Measurements from ENCODE around the gene UBE2Q1.
"Not testable (repeated sequence)": the region's sequence is repeated elsewhere in the genome, so short reads cannot be mapped to it uniquely, and the experiment has no call there.

Gene UBE2Q1

DNA sequence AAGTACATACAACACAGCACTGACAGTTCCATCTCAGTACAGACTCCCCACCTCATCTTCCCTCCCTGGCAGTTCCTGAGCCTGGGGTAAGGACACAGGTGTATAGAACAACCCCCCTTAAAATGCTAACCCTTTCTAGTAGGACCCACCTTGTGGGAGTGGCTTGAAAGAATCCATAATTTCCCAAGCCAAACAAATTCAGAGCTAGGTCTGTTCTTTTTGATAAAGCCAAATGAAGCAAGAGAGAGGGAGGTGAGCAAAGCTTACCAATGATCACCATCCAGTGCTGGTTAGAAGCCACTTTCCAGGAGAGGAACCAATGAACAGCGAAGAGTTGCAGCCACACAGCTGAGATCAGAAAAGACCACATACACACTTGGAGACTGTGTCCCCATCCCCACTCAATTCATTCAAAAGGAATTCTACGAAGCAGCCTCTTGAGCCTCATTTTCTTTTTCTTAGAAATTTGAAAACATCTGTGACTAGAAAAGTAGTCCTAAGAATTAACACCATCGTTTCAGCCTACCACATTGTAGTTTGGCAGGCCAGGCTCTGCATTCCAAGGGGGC, 9.2 kb downstream of the UBE2Q1 start:
- DNase-seq = no peak

DNA sequence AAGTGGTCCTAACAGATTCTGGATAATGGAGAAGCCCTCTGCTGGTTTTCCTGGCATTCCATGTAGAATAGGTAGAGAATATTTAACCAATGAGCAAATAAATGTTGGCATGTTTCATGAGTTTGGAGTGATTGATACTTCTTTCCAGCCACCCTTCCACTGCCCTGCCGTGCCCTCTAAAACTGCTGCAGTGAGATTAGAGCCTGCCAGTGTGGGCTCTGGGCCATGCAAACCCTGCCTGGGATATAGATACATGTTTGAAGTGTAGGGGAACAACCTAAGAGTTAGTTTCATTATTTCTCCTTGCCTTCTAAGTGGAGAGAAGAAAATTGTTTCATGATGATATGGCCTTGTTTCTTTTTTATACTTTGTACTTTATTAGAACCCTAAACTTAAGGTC, 10.4 kb downstream of the UBE2Q1 start:
- DNase-seq = no peak

DNA sequence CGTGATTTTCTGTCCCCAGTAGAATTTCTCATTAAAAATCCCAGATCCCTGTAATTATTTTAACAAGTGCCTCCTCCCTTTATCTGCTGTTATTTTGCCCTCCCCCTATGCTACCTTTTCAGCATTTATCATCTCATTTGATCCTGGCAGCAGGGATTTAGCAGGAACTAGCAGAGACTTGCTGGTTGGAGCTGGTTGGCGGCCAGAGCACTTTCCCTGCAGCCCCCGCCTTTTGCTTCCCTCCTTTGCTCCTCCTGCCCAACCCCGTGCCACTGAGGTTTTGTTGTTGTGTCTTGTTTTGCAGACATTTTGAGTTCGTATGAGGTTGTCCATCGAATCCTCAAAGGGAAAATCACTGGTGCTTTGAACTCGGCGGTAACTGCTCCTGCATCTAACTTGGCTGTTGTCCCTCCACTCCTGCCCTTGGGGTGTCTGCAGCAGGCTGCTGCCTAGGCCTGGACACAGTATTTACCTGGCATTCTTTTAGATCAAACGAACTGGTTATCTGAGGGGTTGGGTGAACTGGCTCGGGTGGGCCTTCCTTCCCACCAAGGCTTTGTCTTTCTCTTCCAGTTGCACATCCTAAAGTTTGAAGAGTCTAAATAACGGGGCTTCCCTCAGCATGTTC, 11.2 kb downstream of the UBE2Q1 start:
- no peak for DNase-seq

DNA sequence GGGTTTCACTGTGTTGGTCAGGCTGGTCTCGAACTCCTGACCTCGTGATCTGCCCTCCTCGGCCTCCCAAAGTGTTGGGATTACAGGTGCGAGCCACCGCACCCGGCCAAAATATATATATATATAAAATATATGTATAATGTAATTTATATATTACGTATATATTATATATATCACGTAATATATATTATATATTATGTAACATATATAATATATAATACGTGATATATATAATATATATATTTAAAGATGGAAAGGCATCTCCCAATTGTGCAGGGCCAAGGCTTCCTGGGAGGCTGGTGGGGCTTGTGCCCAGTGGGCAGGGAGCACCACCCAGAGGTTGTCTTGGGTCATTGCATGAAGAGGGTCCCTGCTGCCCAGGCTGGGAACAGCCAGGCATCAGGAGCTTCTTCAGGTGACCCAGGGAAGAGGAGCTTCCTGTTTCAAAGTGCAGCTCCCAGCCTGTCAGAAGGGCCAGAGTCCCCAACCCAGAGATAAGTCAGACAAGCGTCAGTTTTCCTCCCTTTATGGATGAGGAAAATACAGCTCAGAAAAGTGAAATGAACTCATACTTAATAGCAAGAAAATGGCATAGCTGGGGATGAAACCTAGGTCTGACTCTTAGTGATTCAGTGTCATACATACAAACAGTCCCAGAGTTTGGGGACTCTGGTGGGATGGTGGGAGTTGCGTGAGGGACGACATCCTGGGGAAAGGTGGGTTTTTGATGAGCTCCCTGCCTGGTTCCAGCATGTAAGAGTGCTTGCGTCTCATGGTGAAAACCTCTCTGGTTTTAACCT, 12.0 kb downstream of the UBE2Q1 start:
- DNase-seq = peak; percentile 11 to 68 (median 42)

DNA sequence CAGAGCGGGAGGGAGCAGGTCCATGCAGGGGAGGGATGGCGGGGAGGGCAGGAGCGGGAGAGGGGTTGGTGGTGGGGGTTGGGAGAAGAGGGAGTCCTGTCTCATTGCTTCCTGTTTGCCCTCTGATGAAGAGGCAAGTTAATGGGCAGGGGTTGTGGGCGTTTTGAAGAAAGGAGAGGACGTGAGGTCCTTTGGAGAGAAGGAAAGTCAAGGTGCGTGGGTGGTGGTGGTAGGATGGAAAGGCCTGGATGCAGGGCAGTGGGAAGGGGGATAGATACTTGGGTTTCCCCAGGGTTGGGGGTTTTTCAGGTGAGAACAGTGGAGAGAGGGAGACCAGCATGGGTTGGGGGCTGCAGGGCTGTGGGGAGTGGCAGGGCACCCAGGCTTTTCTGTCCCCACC, 17.2 kb downstream of the UBE2Q1 start:
- no peak for DNase-seq

DNA sequence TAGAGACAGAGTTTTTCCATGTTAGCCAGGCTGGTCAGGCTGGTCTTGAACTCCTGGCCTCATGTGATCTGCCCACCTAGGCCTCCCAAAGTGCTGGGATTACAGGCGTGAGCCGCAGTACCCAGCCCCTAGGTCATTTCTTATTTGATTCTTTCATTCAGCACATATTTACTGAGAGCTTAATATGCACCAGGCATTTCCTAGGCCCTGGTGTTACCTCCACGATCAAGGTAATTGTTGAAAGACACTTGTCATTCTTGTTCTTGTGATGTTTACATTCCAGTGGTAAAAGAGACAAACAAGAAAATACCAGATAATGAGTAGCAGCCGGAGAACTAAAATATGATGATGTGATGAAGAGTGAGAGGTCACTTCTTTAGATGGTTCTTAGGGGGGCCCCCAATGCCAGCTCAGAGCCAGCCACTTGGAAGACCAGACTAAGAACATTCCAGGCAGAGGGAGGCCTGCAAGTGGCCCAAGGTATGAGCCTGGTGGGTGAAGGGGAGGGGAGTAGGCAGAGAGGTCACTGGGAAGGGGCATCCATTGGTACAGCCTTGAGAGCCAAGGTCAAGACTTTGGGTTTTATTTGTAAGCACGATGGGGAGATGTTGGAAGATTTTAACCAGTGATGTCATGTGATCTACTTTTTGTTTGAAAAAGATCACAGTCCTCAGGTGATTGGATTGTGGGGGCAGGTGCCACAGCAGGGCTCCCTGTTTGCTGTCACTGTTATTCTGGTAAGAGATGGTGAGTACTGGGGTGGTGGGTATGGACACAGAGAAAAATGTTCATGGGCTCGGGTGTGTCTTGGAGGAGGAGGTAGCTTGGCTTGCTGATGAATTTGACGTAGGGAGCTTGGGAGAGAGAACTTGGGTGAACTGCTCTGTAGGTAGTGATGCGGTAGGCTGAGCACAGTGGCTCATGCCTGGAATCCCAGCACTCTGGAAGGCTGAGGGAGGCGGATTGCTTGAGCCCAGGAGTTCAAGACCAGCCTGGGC, 18.7 kb downstream of the UBE2Q1 start:
- DNase-seq = no peak

DNA sequence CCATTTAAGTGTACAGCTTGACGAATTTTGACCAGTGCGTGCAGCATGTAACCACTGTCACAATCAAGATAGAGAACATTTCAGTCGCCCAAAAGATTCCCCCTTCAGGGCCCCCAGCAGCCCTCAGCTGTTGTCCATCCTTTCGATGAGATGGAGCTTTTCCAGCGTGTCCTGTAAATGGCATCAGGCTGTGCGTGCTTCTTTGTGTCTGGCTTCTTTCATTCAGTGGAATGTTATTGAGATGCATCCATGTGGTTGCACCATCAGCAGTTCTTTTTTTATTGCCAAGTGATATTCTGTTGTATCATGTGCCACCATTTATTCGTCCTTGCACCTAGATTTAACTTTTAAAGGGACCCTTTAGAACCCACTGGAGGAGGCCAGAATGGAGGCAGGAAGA, 21.9 kb downstream of the UBE2Q1 start:
- no peak for DNase-seq

DNA sequence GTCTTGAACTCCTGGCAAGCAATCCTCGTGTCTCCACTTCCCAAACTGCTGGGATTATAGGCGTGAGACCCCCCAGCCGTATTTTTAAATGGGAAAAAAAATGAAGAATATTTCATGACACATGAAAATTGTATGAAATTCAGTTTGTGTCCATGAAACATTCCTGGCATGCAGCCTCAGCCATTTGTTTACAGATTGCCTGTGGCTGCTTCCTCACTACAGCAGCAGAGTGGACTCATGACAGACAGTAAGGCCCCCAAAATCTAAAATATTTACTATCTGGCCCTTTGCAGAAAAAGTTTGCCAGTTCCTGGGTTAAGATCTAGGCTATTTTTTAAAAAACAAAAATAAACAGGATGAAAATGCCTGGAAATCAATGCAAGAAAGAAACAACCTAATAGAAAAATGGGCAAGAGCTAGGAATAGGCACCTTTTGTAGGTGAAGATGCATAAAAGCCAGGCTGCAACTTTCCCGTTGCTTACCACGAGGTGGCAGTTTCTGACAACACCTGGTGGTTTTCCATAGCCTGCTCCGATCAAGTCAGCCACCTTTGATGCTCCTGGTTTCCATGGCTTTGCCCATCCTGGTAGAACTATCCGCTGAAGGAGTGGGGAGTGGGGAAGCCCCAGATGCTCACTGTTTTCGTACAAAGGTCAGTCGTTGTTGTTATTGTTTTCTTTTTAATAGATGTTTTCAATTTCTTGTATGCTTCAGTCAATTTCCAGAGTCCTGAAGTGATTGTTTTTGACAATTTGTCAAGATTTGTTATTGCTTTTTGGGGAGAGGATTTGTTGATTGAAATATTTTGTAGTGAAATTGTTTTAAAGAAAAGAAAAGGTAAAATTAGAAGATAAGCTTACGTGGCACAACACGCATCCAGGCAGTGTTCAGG, 24.3 kb downstream of the UBE2Q1 start:
- peak; percentile 53 to 83 (median 75) for DNase-seq

DNA sequence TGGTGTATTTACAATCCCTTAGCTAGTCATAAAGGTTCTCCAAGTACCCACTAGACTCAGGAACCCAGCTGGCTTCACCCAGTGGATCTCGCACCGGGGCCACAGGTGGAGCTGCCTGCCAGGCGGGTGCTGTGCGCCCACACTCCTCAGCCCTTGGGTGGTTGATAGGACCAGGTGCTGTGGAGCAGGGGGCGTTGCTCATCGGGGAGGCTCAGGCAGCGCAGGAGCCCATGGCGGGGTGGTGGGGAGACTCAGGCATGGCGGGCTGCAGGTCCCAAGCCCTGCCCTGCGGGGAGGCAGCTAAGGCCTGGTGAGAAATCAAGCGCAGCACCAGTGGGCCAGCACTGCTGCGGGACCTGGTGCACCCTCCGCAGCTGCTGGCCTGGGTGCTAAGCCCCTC, 26.5 kb downstream of the UBE2Q1 start:
- not testable (repeated sequence) for DNase-seq

DNA sequence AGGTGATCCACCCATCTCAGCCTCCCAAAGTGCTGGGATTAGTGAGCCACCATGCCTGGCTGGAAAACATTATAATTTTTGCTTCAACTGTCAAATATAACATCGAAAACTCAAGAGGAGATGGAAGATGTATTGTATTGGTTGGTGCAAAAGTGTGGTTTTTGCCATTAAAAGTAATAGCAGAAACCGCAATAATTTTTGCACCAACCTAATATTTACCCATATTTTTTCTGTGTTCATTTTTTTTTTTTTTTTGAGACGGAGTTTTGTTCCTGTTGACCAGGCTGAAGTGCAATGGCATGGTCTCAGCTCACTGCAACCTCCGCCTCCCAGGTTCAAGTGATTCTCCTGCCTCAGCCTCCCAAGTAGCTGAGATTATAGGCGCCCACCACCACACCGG, 29.2 kb downstream of the UBE2Q1 start:
- no peak for DNase-seq

DNA sequence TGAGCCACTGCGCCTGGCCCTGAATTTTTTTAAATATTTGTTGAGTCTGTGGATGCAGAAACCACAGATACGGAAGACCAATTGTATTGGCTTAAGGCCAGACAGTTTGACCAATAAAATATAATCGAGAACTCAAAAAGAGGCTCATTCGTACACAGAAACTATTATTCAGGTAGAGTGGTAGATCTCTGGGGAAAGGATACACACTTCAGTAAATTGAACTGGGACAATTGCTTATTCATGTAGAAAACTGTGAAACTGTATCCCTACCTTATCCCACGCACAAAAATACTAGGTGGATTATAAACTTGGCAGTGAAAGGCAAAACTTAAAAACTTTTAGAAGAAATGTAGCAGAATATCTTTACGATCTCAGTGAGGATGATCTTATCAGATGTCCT, 31.3 kb downstream of the UBE2Q1 start:
- DNase-seq = no peak

DNA sequence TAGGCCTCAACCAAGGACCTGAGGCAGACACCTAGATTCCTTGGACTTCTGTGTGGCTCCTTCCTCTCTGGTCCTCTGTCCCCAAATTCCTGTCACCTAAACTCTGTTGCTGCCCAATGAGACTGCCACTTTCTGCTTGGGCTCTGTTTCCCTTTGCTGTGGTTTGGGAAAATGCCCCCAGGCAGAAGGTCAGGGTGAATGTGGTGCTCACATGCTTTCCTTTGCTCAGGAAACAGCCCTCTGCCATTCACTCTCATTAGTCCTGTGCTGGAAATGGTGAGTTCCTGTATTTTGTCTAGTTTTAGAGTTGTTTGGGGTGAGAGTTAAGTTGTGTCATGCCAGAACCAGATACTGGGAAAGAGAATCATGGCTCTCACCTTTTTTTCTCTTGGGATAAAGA, 33.6 kb downstream of the UBE2Q1 start:
- DNase-seq = no peak

DNA sequence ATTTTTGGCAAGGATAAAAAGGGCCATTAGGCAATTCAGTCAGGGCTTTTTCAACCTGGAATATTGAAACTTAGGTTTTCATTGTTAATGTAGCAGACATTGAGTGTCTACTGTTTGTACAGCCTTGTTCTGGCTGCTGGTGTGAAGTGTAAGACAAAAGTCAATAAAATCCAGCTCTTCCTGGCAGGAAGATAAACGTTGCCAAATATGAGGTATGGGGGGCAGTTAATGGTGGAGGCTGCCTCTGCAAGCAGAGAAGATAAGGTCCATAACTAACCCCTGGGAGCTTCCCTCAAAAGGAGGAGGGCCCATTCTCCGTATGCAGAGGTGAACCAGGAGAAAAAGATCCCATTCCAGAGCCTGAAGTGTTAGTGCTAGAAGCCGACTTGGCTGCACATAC, 36.8 kb downstream of the UBE2Q1 start:
- DNase-seq = no peak

DNA sequence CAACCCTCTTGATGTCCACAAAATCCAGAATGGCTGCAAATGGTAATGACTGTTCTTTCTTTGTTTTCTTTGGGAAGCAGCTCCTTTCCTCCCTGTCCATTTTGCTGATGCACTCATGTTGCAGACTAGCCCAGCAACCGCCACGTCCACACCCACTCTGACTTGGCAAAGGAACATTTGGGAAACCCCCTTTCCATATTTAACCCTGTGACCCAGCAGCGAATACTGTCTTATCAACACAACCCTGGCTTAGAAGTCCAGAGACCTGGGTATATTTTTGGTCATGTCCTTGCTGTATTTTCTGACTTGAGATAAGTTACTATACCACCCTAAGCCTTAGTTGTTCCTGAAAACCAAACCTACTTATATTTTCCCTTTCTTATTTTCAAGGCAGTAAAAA, 38.1 kb downstream of the UBE2Q1 start:
- no peak for DNase-seq

DNA sequence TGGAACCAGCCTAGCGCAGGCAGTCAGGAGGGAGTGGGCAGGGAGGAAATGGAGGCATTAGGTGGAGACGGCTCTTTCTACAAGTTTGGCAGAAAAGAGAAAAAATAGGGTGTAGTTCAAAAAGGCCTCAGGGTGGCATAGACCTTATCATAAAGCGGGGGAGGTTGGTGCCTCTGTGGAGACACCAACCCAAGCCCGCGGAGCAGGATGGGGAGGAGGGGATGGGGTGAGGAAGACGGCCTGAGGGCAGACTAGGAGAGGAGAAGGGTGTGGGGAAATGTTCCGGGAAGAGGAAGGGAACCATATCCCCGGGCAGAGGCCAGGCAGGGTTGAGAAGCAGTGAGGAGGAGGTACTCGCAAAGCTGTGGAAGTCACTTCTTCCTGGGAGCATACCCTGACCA, 38.9 kb downstream of the UBE2Q1 start:
- DNase-seq = no peak

DNA sequence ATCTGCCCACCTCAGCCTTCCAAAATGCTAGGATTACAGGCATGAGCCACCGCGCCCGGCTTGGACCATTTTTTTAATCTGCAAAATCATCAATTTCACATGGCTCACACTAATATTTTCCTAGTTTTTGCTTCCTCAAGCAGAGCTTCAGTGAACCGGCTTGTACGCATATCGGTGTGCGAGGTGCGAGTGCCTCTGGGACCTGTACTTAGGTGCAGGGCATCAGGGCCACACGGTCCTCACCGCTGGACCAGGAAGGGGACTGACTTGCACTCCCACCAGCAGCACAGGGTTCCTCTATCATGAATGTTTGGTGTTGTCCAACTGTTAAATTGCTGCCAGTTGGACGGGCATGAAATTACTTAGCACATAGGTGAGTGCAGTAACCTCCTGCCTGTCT, 40.8 kb downstream of the UBE2Q1 start:
- no peak for DNase-seq

DNA sequence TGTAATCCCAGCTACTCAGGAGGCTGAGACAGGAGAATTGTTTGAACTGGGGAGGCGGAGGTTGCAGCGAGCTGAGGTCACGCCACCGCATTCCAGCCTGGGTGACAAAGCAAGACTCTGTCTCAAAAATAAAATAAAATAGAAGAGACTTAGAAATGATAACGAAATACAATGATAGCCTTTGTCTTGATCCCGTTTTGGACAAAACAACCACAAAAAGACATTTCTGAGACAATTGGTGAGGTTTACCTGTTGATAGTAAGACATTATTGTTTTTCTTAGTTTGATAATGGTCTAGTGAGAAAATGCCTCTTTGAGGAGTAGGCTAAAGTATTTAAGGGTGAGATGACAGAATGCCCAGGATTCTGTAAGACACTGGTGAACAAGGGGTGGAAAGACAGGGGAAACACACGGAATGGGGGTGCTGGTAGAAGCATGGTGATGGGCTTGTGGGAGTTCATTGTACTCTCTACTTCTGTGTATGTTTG, 44.4 kb downstream of the UBE2Q1 start:
- DNase-seq = no peak

DNA sequence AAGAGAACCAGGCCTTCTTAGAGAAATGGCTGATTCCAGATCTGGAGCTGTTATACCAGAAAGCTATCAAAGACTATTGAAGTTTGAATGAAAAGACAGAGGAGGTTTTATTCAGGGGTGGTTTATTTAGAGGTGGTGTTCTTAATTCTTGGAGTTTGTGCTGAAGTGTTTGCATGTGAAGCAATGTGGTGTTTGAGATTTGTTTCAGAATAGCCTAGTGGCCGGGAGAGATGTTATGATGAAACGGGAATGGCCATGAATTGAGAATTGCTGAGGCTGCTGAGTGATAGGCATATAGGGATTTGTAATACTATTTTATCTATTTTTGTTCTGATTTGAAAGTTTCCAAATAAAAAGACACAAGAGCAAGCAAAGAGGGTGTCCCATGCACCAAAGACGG, 45.7 kb downstream of the UBE2Q1 start:
- DNase-seq = no peak

DNA sequence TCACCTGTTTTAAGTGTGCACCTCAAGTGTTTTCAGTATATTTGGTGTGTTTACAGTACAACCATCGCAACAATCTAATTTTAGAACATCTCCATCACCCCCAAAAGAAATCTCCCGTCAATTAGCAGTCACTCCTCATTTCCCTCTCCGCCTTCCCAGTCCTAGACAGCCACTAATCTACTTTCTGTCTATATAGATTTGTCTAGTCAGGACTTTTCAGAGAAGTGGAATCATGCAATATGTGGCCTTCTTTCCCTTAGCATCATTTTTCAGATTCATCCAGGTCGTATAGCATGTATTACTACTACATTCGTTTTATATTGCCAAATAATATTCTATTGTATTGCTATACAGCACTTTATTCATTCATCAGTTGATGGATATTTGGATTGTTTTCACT, 54.6 kb downstream of the UBE2Q1 start:
- DNase-seq = no peak

DNA sequence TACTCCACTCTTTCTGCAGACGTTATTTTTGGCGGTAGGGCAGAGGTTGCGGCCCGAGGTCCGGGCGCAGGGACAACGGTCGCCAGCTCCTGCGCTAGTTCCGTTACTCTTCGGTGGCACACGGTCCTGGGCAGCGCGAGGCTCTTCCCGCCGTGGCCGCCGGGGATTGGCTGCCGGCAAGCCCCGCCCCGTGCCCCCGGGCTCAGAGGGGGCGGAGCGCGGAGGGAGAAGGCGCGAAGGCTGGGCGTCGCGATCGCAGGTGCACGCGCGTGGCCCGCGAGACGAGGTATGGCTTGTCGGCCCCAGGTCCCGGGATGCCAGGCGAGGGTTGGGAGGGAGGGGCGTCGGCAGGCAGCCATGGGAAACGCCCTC, 55.7 kb downstream of the UBE2Q1 start:
- DNase-seq = no peak

DNA sequence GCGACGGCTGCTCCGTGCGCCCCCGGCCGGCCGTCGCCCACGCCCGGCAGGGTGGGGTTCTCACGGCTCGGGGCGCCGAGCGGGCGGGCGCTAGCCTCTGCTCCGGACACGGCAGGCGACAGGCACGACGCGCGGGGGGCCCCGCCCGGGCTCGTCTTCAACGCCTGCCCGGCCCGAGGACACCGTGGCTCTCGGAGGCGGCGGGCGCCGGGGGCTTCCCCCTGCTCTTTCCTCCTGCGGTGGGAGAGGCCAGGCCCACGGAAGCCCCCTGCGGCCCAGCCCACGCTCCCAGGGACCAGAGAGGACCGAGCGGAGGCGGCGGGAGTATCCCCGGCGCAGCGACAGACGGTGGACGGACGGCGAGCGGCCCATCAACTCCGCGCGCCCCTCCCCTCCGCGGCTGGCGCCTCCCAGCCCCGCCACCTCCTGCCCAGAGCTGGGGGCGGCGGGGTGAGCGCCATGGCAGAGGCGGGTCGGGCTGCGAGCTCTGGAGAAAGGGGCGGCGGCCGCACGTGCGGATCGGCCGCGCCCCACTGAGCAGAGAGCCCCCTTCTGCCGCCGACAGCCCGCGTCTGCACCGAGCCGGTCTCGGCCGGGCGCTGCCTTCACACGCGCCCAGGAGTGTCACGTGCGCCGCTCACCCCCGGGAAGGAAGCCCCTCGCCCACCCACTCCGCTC, 56.3 kb downstream of the UBE2Q1 start, which contains the start of the genes SHE and TDRD10:
SHE (minus strand) TSS at position 347 of the 678 bp plus-strand sequence. CDS start 386 bp downstream, outside the sequence.
TDRD10 (plus strand) TSS at position 154 of the 678 bp plus-strand sequence. CDS start 4,685 bp downstream, outside the sequence.
- DNase-seq = no peak

Measured in NCI-H1417 (cell line).